ENCODE results near the gene IL1RAP. TPM values are rescaled to one million over a fixed set of nuclear protein-coding genes. Genes with fewer than 3 reads are reported as not detected.

IL1RAP gene
- total RNA-seq, 2 experiments from 2014 or later = 2.1 to 5.6 TPM

- H2AFZ ChIP-seq (ENCODE audit: low read length) = no peak overlapping the region
- no peak overlapping the region for H3K4me2 ChIP-seq (ENCODE audit: low read length)
- H3K36me3 ChIP-seq (ENCODE audit: insufficient read depth, low read length) = no peaks in the 10 kb centered on the region
- BruUV-seq (replicated peaks) = no TSS peak
- no peak overlapping the region for H3K27ac ChIP-seq (ENCODE audit: low read depth, low read length, poor library complexity, severe bottlenecking)
- CTCF ChIA-PET (ENCODE audit: unreplicated experiment) = no interaction called here
- DNase-seq (ENCODE audit: low spot score) = no peak
- no peaks in the 10 kb centered on the region for H3K9me3 ChIP-seq (ENCODE audit: low read length)
- no peaks in the 10 kb centered on the region for H3K4me1 ChIP-seq (ENCODE audit: insufficient read depth, low read length, poor library complexity, severe bottlenecking)
- no peaks in the 10 kb centered on the region for H3K79me2 ChIP-seq (ENCODE audit: insufficient read depth, low read depth, low read length)
- intact Hi-C loops (cut with micrococcal nuclease; ENCODE audit: unreplicated experiment) = no loop called here
- no peak overlapping the region for H3K4me3 ChIP-seq (ENCODE audit: low read depth, low read length, poor library complexity, severe bottlenecking)
- no peaks in the 10 kb centered on the region for H3K9me2 ChIP-seq (ENCODE audit: insufficient read depth, low read length)
- no peaks in the 10 kb centered on the region for H4K20me1 ChIP-seq (ENCODE audit: insufficient read depth, low read length)
- POLR2A ChIA-PET = interaction anchor here (0.6 kb wide), 1 partner anchor 703 kb away, joined by 4 read pairs; no protein-coding TSS in a partner anchor
- TF ChIP-seq CTCF (conservative IDR thresholded peaks at IDR 0.05; ENCODE audit: low read length) (no peak), EZH2phosphoT487 (IDR thresholded peaks at IDR 0.05; ENCODE audit: borderline replicate concordance, low read depth, low read length) (no peak)
Measured at GRCh38 chr3:190541560-190541959, 27.7 kb downstream of the IL1RAP start.

- TF ChIP-seq CTCF (conservative IDR thresholded peaks at IDR 0.05; ENCODE audit: low read length) = no peak
- TF ChIP-seq EZH2phosphoT487 (IDR thresholded peaks at IDR 0.05; ENCODE audit: borderline replicate concordance, low read depth, low read length) = no peak
- Histone ChIP-seq H2AFZ (ENCODE audit: low read length) (no peak overlapping the region), H3K27ac (ENCODE audit: low read depth, low read length, poor library complexity, severe bottlenecking) (no peak overlapping the region), H3K36me3 (ENCODE audit: insufficient read depth, low read length) (no peaks in the 10 kb centered on the region), H3K9me2 (ENCODE audit: insufficient read depth, low read length) (no peaks in the 10 kb centered on the region), H3K4me3 (ENCODE audit: low read depth, low read length, poor library complexity, severe bottlenecking) (no peak overlapping the region), H3K9me3 (ENCODE audit: low read length) (no peaks in the 10 kb centered on the region), H3K4me2 (ENCODE audit: low read length) (no peak overlapping the region), H4K20me1 (ENCODE audit: insufficient read depth, low read length) (no peaks in the 10 kb centered on the region), H3K79me2 (ENCODE audit: insufficient read depth, low read depth, low read length) (no peaks in the 10 kb centered on the region), H3K4me1 (ENCODE audit: insufficient read depth, low read length, poor library complexity, severe bottlenecking) (no peaks in the 10 kb centered on the region)
- no TSS peak for BruUV-seq (replicated peaks)
- intact Hi-C loops (cut with micrococcal nuclease; ENCODE audit: unreplicated experiment) = no loop called here
- no peak for DNase-seq (ENCODE audit: low spot score)
- ChIA-PET CTCF (ENCODE audit: unreplicated experiment) (no interaction called here), POLR2A (interaction anchor here (0.6 kb wide), 2 partner anchors 82 to 570 kb away, joined by 3 to 4 read pairs; no protein-coding TSS in a partner anchor)
Measured at GRCh38 chr3:190542846-190543245, 29.0 kb downstream of the IL1RAP start.

- DNase-seq (ENCODE audit: low spot score) = no peak
- no peak for TF ChIP-seq CTCF (conservative IDR thresholded peaks at IDR 0.05; ENCODE audit: low read length)
- TF ChIP-seq EZH2phosphoT487 (IDR thresholded peaks at IDR 0.05; ENCODE audit: borderline replicate concordance, low read depth, low read length) = no peak
- POLR2A ChIA-PET = interaction anchor here (0.9 kb wide), 1 partner anchor 7 kb away, joined by 3 read pairs; no protein-coding TSS in a partner anchor
- H3K27ac ChIP-seq (ENCODE audit: low read depth, low read length, poor library complexity, severe bottlenecking) = no peak overlapping the region
- no peaks in the 10 kb centered on the region for H3K4me1 ChIP-seq (ENCODE audit: insufficient read depth, low read length, poor library complexity, severe bottlenecking)
- no peak overlapping the region for H3K4me2 ChIP-seq (ENCODE audit: low read length)
- no peaks in the 10 kb centered on the region for H3K9me3 ChIP-seq (ENCODE audit: low read length)
- H3K36me3 ChIP-seq (ENCODE audit: insufficient read depth, low read length) = no peaks in the 10 kb centered on the region
- CTCF ChIA-PET (ENCODE audit: unreplicated experiment) = no interaction called here
- no peak overlapping the region for H2AFZ ChIP-seq (ENCODE audit: low read length)
- H3K4me3 ChIP-seq (ENCODE audit: low read depth, low read length, poor library complexity, severe bottlenecking) = no peak overlapping the region
- BruUV-seq (replicated peaks) = no TSS peak
- intact Hi-C loops (cut with micrococcal nuclease; ENCODE audit: unreplicated experiment) = no loop called here
- no peaks in the 10 kb centered on the region for H4K20me1 ChIP-seq (ENCODE audit: insufficient read depth, low read length)
- no peaks in the 10 kb centered on the region for H3K9me2 ChIP-seq (ENCODE audit: insufficient read depth, low read length)
- H3K79me2 ChIP-seq (ENCODE audit: insufficient read depth, low read depth, low read length) = no peaks in the 10 kb centered on the region
Measured at GRCh38 chr3:190543671-190544070, 29.8 kb downstream of the IL1RAP start.
